K562 (cell line): ENCODE measurements around the gene PHETA1. TPM values are rescaled to one million over a fixed set of nuclear protein-coding genes. Genes with fewer than 3 reads are reported as not detected.
A peak's percentile ranks its signal among the peaks of the same experiment; 100 is the strongest.

Source experiments
- ATF7 ChIP-seq: fragments of 450-650 bp; IDR thresholded peaks from 2 replicates; pipeline ENCODE4 v1.7.1; 2014; ENCODE audit warnings: mild to moderate bottlenecking, moderate library complexity
- CEBPG ChIP-seq, 3 experiments: fragments of 200-800 bp in 1 of 3; sonication (Bioruptor generic) in 1 of 3; sonication (generic) in 1 of 3; formaldehyde crosslinking in 1 of 3; IDR thresholded peaks in 2 of 3; conservative IDR thresholded peaks in 1 of 3; 2 replicates each; pipeline versions ENCODE4 v1.6.1 to v1.8.0; 2016 to 2022; ENCODE audit warnings: missing compliant biosample characterization in 2 of 3, missing genetic modification characterization in 2 of 3, mild to moderate bottlenecking in 1 of 3, missing genetic modification reagents in 1 of 3
- HIVEP1 ChIP-seq: fragments of 250-450 bp; sonication (Bioruptor Pico); IDR thresholded peaks from 2 replicates; pipeline ENCODE4 v1.4.0; 2020; ENCODE audit warnings: mild to moderate bottlenecking
- MXI1 ChIP-seq: IDR thresholded peaks from 2 replicates; pipeline ENCODE4 v1.6.1; 2011; ENCODE audit warnings: low read depth, mild to moderate bottlenecking, improper control_type of control experiment, low read length
- PHB ChIP-seq: fragments of 250-450 bp; sonication (Bioruptor Pico); IDR thresholded peaks from 2 replicates; pipeline ENCODE4 v1.5.0; 2021
- RAD21 ChIP-seq, 2 experiments: fragments of 250-450 bp in 1 of 2; fragments of 450-650 bp in 1 of 2; sonication (Bioruptor Pico) in 1 of 2; formaldehyde crosslinking in 1 of 2; IDR thresholded peaks in 1 of 2; conservative IDR thresholded peaks in 1 of 2; 2 replicates each; pipeline versions ENCODE4 v1.4.0 to v1.8.0; 2020 to 2022; ENCODE audit warnings: mild to moderate bottlenecking in 2 of 2, moderate library complexity in 1 of 2
- RB1 ChIP-seq: fragments of 450-650 bp; IDR thresholded peaks from 2 replicates; pipeline ENCODE4 v1.6.1; 2017; ENCODE audit warnings: low read depth, mild to moderate bottlenecking
- SAP30 ChIP-seq: fragments of 200-600 bp; sonication (generic); IDR thresholded peaks from 2 replicates; pipeline ENCODE4 v1.6.1; 2012; ENCODE audit warnings: borderline replicate concordance, low read depth, mild to moderate bottlenecking, moderate library complexity, low read length, control low read depth, inconsistent platforms; ENCODE audit not compliant: insufficient read depth, poor library complexity, severe bottlenecking
- SIRT6 ChIP-seq: IDR thresholded peaks from one replicate; pipeline ENCODE4 v1.6.1; 2012; ENCODE audit warnings: low read depth, mild to moderate bottlenecking, control low read depth, inconsistent platforms, low read length, moderate library complexity
- SRSF9 ChIP-seq: fragments of 200-400 bp; formaldehyde crosslinking; IDR thresholded peaks from 2 replicates; pipeline ENCODE4 v1.6.1; 2017; ENCODE audit warnings: low read depth, low read length, borderline replicate concordance
- ZBTB7A ChIP-seq: IDR thresholded peaks from 2 replicates; pipeline ENCODE4 v1.6.1; 2011; ENCODE audit warnings: low read depth, mild to moderate bottlenecking, low read length, moderate library complexity, borderline replicate concordance; ENCODE audit not compliant: control insufficient read depth
- ZNF282 ChIP-seq: sonication (generic); formaldehyde crosslinking; IDR thresholded peaks from 2 replicates; pipeline ENCODE4 v1.8.1; 2023; ENCODE audit warnings: missing genetic modification reagents
- ZNF444 ChIP-seq: fragments of 250-450 bp; sonication (Bioruptor Pico); IDR thresholded peaks from 2 replicates; pipeline ENCODE4 v1.4.0; 2020; ENCODE audit warnings: mild to moderate bottlenecking, moderate library complexity
- ZNF583 ChIP-seq: fragments of 250-450 bp; sonication (Bioruptor Pico); IDR thresholded peaks from 2 replicates; pipeline ENCODE4 v1.4.0; 2020
- ZNF76 ChIP-seq: fragments of 250-450 bp; sonication (Bioruptor Pico); IDR thresholded peaks from 2 replicates; pipeline ENCODE4 v1.4.0; 2020; ENCODE audit warnings: mild to moderate bottlenecking, moderate library complexity, borderline replicate concordance
- polyA plus RNA-seq, 8 experiments: library from polyadenylated mRNA; depleted of rRNA in 4 of 8; stranded (reverse) in 5 of 8; unstranded in 3 of 8; fragments of >200 nt; fragmentation: Nextera tagmentation in 2 of 8; fragmentation: Illumina TruSeq in 1 of 8; extraction: Ambion mirVana in 2 of 8; extraction: Trizol in 1 of 8; gene quantifications; 2 replicates each; pipeline versions ENCODE4 v1.2.1 to v1.2.3, GENCODE V29; 2011 to 2014; ENCODE audit warnings: inconsistent platforms in 1 of 8, missing spikeins in 1 of 8
- total RNA-seq, 7 experiments: library from RNA; depleted of rRNA in 6 of 7; stranded (reverse); fragments of >200 nt in 6 of 7; fragmentation: Illumina TruSeq in 2 of 7; extraction: Trizol in 2 of 7; gene quantifications; 2 replicates each; pipeline versions ENCODE4 v1.2.1 to v1.2.3, GENCODE V29; 2011 to 2021; ENCODE audit warnings: low replicate concordance in 1 of 7
- TF ChIP-seq, protein P1 (sequence below): sonication (generic); formaldehyde crosslinking; IDR thresholded peaks from 2 replicates; pipeline ENCODE4 v1.8.1; 2022; ENCODE audit warnings: missing genetic modification reagents
- TF ChIP-seq, protein P2 (sequence below): sonication (generic); formaldehyde crosslinking; IDR thresholded peaks from 2 replicates; pipeline ENCODE4 v1.8.0; 2022; ENCODE audit warnings: missing genetic modification reagents, mild to moderate bottlenecking, borderline replicate concordance
- TF ChIP-seq, protein P3 (sequence below): fragments of 450-650 bp; formaldehyde crosslinking; IDR thresholded peaks from 2 replicates; pipeline ENCODE4 v1.4.0; 2022; ENCODE audit warnings: mild to moderate bottlenecking, moderate library complexity

PHETA1 gene
- total and polyA plus RNA-seq, 9 of the 15 experiments (the other 6 are each of a cell fraction or from before 2014, with no cell fraction given), result 0.03 to 12.4 (median 3.0) TPM

DNA sequence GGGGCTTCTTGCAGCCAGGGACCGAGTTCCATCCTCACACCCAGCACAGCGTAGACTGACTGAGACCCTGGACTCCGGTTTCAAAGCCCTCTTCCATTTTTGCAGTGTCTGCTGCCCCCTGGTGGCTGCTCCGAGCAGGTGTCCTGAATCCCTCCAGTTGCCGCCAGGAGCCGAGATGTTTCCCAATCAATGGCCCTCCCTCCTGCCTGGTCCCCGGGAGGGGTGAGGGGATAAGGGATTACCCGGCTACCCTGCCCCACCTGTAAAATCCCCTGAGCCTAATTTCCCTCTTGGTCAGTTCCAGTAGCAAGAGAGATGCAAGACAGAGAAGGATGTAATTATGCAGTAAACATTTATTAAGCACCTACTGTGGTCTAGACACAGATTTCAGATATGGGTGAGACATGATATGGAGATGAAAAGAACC is 55.0 kb downstream of the PHETA1 start (continued):
- TF ChIP-seq PHB (CRISPR knock-in tag) (no peak), ZNF444 (CRISPR knock-in tag) (no peak), RAD21 (CRISPR knock-in tag; conservative IDR thresholded peaks at IDR 0.05 in 1 of 2, IDR thresholded peaks at IDR 0.05 in 1 of 2) (peak; percentile 64 to 89), CEBPG (CRISPR knock-in tag; IDR thresholded peaks at IDR 0.05) (peak; percentile 74), CEBPG (tag; conservative IDR thresholded peaks at IDR 0.05 in 1 of 2, IDR thresholded peaks at IDR 0.05 in 1 of 2) (peak; percentile 62 to 66; a peak in 3 of 4 replicates), ATF7 (no peak), SAP30 (no peak), ZNF282 (CRISPR knock-in tag) (no peak), SRSF9 (no peak), ZNF583 (CRISPR knock-in tag) (no peak), ZNF76 (CRISPR knock-in tag) (no peak), MXI1 (no peak), SIRT6 (no peak), RB1 (0 out of 2 replicates have a peak, but pooled peaks have one; percentile 55), HIVEP1 (CRISPR knock-in tag) (no peak), ZBTB7A (no peak)
- TF ChIP-seq, protein P1, sequence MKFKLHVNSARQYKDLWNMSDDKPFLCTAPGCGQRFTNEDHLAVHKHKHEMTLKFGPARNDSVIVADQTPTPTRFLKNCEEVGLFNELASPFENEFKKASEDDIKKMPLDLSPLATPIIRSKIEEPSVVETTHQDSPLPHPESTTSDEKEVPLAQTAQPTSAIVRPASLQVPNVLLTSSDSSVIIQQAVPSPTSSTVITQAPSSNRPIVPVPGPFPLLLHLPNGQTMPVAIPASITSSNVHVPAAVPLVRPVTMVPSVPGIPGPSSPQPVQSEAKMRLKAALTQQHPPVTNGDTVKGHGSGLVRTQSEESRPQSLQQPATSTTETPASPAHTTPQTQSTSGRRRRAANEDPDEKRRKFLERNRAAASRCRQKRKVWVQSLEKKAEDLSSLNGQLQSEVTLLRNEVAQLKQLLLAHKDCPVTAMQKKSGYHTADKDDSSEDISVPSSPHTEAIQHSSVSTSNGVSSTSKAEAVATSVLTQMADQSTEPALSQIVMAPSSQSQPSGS (CRISPR knock-in tag), result no peak
- TF ChIP-seq, protein P2, sequence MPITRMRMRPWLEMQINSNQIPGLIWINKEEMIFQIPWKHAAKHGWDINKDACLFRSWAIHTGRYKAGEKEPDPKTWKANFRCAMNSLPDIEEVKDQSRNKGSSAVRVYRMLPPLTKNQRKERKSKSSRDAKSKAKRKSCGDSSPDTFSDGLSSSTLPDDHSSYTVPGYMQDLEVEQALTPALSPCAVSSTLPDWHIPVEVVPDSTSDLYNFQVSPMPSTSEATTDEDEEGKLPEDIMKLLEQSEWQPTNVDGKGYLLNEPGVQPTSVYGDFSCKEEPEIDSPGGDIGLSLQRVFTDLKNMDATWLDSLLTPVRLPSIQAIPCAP, result no peak
- TF ChIP-seq, protein P3, sequence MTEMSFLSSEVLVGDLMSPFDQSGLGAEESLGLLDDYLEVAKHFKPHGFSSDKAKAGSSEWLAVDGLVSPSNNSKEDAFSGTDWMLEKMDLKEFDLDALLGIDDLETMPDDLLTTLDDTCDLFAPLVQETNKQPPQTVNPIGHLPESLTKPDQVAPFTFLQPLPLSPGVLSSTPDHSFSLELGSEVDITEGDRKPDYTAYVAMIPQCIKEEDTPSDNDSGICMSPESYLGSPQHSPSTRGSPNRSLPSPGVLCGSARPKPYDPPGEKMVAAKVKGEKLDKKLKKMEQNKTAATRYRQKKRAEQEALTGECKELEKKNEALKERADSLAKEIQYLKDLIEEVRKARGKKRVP (CRISPR knock-in tag), result no peak
